Breast epithelium (tissue), 3 donors: Measurements from ENCODE around the gene MCM3.

ENCODE experiments used
- POLR2A ChIP-seq: fragments of 450-650 bp; IDR thresholded peaks from one replicate; pipeline ENCODE4 v1.6.1; 2016; ENCODE audit warnings: antibody characterized with exemption, mild to moderate bottlenecking, moderate library complexity
- TF ChIP-seq, protein P1 (sequence below), 3 donors: fragments of 450-650 bp; IDR thresholded peaks; one replicate each; pipeline ENCODE4 v1.5.1; 2016 to 2017; ENCODE audit warnings: antibody characterized with exemption in 3 of 3, mild to moderate bottlenecking in 3 of 3, moderate library complexity in 3 of 3

DNA sequence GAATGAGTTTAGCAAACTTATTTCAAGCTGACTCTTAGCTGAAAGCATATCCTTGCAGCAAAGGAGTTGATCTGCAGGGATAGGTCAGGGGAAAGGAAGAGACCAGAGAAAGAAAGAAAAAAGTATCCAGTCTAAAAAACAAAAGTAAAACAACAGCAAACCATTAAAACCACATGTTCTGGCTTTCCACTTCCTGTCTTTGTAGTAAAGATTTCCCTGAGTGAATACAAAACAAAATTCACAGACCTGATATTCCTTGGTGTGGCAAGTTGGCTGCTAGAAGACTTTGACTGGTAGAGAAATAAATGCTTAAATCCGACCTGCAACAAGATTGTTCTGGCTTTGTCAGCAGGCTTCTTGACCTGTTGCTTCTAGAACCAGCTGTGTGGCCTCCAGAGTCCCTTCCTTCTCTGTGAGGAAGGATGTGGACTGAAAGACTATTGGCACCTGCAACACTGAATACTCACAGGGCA lies 23.4 kb upstream of the MCM3 start:
- no peak for TF ChIP-seq POLR2A
- TF ChIP-seq, protein P1, sequence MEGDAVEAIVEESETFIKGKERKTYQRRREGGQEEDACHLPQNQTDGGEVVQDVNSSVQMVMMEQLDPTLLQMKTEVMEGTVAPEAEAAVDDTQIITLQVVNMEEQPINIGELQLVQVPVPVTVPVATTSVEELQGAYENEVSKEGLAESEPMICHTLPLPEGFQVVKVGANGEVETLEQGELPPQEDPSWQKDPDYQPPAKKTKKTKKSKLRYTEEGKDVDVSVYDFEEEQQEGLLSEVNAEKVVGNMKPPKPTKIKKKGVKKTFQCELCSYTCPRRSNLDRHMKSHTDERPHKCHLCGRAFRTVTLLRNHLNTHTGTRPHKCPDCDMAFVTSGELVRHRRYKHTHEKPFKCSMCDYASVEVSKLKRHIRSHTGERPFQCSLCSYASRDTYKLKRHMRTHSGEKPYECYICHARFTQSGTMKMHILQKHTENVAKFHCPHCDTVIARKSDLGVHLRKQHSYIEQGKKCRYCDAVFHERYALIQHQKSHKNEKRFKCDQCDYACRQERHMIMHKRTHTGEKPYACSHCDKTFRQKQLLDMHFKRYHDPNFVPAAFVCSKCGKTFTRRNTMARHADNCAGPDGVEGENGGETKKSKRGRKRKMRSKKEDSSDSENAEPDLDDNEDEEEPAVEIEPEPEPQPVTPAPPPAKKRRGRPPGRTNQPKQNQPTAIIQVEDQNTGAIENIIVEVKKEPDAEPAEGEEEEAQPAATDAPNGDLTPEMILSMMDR (IDR thresholded peaks at IDR 0.05): no peak
